Amniotic stem cell (primary cell): Measurements from ENCODE around the gene PHLDA3.
"Not testable (repeated sequence)": the region's sequence is repeated elsewhere in the genome, so short reads cannot be mapped to it uniquely, and the experiment has no call there.

ENCODE experiments used
- DNase-seq: peaks from one replicate; lab custom pipeline; 2025; lab: John Stamatoyannopoulos, UW

The PHLDA3 gene

DNA sequence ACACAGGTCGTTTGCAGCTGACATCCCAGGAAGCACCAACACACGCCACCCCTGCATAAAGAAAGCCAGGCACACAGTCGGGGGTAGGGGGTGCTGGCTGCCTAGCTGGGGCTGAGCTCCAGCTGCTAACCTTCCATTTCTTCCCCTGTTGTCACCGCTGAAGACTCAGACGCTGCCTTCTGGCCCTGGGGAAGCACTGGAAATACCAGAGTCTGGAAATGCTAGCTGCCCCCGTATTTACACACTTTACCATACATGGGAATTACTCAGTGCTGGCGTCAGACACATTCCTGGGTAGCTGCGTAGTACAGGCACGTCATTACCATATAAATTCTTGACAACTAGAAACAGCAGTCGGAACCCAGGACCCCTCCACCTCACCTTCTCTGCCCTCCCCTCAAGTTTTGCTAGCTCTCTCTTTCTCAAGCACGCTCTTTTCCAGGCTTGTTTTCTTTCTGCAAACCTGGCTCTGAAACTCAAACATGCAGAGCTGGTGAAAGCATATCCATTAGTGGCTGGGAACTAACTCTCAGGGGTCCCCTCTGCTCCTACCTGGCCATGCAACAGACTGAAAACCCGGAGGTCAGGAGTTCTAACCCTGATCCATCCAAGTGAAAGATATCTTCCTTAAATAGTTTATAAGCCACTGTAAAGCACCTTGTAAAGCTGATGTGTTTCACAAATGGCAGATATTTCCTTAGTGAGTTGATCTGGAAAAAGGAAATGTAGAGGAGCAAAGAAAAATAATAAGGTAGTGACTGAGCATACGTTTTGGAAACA is 34.6 kb upstream of the PHLDA3 start:
- peak; percentile 90 for DNase-seq

DNA sequence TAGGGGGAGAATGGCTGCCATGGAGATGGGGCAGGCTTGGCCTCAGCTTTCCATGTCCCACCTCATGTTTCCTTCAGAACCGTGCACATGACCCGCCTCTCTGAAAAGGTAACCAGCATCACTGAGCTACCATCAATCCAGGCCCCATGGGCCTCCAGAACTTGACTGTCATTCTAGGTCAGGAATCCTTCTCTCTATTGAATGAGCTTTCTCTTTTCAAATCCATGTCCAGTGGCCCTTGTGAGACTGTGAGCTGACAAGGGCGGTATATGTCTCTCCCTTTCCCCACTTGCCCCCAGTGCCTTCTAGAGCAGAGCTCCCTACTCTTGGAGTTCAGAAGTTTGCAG is 33.5 kb upstream of the PHLDA3 start:
- no peak for DNase-seq

DNA sequence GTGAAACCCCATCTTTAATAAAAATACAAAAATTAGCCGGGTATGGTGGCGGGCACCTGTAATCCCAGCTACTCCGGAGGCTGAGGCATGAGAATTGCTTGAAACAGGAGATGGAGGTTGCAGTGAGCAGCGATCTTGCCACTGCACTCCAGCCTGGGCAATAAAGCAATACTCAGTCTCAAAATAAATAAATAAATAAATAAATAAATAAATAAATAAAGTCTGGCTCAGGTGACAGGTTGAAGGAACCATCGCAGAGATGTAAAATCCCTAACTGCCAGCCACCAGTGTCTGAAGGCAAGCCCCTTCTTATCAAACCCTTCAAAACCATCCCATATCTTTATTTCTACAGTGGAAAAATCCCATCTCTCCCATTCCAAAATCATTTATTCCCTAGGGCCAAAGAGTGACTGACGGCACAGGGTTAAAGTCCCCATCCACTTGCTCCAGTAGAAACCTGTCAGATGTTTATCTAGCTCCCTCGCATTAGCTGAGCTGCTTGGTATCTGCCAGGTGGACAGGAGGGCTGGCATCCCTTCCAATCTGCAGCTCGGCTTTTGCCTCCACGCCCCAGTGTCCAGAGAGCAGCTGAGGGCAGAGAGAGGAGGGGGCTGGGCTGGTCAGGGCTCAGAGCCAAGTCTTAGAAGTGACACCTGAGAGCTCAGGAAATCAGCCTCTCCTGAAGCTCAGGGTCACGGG is 33.0 kb upstream of the PHLDA3 start:
- no peak for DNase-seq

DNA sequence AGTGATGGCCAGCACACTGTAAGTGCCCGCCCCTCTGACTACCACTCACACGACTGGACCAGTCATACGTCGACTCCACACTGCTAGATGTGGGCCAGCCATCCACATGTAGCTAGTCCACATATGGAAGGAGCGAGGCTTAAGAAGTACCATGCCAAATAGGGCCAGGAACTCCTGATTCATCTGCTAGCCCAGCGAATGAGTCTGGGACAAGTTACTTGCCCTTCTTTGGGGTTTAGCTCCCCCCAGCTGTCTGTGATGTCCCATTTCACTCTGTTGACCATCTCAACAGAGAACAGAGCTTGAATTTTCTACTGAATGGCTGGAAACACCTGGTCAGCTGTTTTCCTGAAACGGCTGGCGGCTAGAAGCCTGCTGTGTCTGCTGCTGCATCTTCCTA is 32.2 kb upstream of the PHLDA3 start:
- DNase-seq, result no peak

DNA sequence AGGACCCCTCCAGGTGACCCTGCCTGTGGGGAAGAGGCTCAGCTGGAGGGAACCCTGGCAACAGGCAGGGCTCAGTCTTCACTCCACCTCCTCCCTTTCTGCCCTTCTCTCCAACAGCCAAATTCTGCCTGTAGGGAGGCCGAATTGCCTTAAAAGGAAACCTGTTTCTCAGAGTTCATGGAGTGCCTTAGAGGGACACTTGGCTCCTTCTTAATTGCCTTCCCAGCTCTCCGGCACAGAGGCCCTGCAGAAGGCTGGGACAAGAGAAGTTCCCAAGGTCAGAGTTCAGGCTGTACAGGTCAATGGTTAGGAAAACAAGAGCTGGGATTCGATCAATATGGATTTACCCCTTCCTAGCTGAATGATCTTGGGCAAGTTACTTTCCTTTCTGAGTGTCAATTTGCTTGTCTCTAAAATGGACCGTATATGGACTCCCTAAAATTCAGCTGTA is 31.7 kb upstream of the PHLDA3 start:
- DNase-seq, result no peak

DNA sequence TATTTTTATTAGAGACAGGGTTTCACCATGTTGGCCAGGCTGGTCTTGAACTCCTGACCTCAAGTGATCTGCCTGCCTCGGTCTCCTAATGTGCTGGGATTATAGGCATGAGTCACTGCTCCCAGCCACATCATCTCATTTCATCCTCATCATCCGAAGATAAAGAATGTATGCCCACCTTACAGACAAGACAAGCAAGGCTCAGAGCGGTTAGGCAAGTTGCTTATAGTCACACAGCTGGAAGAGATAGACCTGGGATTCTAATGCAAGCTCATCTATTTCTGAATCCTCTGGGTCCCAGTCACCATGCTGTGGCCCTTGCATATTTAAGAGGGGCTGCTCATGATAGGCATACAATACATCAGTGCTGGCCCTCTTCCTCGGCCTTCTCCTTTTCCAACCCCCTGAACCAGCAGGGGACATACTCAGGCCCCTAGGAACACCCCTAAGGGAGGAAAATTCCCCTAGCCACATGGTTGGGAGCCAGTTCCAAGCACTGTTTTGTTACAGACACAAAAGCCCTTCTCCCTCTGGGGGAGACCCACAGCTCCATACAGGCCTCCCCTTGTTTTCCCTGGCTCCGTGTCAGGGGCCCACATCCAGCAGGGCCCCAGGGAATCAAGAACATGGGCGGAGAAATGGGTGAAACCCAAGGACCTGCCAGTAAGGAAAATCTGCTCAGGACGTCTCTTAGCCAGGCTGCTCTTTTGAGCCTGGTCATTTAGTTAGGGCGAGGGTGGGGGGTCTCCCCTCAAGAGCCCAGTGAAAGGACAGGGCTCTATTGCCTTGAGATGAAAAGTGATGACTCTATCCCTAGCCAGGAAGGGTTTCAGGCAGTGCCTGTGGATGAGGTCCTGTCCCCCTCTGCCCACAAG is 31.0 kb upstream of the PHLDA3 start:
- DNase-seq, result no peak

DNA sequence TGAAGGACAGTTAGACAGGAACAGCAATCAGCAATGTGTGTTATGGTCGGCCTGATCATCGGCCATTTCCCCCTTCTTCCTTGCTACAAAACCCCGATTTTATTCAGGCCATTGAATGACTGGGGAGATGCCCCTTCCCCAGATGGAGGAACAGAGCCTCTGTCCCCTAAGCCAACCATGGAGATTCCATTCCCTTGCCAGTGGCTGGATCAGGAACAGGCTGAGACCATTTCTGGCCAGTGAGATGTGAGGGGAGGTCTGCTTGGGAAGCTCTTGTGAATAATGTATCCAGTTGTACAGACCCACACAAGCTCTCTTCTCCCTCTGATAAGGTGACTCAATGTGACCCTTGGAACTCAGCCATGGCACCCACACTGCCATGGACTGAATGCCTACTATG is 30.2 kb upstream of the PHLDA3 start:
- DNase-seq, result no peak

DNA sequence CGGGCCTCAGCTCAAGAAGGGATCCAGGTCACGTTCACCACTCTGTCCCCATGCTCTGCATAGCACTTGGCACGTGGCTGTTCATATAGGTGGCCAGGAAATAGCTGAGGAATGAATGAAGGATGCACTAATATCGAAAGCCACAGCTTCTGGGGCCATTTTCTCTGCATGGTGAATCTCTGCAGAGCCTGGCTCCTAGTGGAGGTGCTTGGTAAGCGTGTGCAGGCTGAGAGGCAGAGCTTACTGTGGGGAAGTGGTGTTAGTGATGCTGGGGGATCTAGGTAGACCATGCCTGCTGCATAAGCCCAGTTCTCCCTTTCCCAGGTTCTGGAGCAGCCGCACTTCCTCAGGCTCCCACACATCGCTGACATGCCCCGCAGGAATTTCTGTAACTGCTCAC is 29.6 kb upstream of the PHLDA3 start:
- DNase-seq, result no peak

DNA sequence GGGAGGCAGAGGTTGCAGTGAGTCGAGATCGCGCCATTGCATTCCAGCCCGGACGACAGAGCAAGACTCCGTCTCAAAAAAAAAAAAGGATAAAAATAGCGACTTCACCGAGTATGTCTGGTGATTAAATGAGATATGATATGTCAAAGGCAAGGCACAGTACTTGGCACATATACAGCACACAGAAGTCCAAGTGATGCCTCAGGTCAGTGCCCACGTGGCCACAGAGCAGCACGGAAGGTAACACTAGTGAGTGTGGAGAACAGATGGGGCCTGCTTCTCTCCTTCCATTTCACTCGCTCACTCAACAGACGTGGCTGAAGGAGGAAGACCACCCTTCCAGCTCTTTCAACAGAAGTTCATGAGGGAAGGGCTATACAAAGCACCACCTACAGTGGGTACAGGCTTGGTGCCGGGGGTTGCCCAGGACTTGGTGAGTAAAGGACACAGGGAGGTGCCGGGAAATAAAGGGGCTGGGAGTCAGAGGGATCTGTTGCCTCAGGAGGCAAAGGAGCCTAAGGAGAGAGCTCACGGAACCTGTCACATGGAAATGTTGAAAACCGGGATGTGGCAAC is 29.0 kb upstream of the PHLDA3 start:
- no peak for DNase-seq

DNA sequence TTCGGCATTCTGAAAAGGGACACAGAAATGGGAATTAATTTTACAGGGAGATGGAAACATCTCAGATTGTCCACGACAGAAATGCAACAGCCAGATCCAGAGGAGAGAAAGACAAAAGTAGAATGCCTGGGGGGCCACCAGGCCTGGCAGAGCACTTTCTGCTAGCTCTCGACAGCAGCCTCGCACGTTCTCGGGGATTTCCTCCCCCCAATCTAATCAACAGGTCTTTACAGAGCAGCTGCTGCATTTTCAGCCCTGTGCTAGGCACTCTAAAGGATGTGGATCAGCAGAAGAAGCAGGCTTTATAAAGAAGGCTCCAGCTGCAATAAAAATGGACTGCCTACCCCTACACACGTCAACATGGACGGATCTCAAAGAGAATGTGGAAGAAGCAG is 27.3 kb upstream of the PHLDA3 start:
- no peak for DNase-seq

DNA sequence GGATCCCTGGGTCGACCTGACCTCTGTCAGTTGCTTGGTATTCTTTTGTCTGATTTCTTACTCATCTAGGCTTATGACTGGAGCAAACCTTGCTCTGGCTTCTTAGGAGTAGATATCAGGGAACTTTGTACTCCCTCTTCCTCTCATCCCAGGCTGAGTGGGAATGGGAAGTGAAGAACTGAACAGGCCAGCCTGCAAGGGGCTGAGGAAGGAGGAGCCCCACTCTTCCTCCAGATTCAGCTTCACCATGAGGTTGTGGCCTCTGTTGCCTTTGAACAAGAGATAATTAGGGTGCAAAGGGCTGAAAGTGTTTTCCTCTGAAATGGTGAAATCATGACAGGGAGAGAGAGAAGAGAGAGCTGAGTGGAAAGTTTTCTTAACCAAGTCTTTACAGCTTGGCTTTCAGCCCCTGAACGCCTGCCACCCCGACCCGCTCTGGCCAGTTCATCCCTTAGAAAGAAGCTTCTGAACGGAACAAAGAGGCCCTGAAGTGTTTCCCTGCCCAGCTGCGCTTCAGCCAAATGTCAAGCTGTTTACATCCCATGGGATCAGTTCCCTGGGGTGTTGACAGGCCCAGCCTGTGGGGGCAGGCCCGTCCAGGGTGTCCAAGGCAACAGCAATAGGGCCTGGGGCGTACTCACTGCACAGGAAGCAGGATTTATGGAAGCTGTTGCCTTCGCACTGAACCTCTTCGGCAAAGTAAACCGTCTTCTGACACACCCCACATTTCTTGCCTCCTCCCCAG is 26.7 kb upstream of the PHLDA3 start:
- no peak for DNase-seq

DNA sequence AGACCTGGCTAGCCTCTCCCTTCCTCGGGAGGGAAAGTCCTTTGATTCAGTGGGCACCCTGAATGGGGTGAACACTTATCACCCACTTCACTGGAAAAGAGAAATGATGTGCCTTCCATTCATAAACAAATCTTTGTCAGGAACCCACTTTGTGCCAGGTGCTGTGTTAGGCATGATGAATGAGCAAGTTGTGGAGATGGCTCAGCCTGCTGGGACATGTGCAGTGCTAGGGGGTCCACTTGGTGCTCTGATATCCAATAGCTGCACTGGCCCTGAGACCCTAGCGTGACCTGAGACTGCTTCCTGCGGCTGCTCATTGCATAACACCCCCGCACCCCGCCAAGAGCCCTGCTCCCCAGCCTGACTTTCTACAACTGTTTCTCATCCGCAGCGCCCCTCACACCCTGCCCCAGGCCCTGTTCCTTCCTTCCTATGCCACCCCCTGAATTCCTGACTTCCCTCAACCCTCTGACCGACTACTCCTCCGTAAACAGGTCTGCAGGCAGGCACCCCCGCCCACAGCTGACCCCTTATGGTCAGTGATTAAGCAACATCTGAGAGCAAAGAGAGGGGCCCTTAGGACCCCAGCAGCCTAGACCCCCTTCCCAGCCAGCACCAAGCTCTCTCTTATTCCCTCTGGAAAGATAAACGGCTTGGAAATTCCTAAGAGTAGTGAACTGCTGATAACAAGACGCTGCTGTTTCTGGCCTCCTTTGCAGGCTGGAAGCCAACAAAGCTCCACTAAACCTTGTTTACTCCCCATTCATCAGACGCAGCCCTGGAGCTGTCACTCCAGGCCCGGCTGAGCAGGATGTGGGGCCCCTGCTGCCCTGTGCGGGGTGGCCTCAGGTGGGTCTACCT is 25.0 kb upstream of the PHLDA3 start:
- DNase-seq, result no peak

DNA sequence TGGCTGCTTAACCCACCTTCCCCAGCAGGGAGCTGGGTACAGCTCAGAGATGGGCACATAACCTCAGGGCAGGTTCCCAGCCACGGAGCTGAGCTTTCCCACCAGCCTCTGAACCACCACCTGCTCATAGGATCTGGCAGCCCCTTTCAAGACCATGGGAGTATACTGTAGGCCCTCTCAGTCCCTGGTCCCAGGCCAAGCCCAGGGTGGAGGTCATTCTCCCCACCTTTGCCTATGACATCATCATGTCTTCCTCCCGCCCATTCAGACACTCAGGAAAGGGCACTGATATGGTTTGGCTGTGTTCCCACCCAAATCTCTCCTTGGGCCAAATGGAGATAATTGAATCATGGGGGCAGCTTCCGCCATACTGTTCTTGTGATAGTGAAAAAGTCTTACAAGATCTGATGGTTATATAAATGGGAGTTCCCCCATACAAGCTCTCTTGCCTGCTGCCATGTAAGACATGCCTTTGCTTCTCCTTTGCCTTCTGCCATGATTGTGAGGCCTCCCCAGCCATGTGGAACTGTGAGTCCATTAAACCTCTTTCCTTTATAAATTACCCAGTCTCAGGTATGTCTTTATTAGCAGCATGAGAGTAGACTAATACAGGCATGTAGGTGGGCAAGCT is 24.2 kb upstream of the PHLDA3 start:
- not testable (repeated sequence) for DNase-seq

DNA sequence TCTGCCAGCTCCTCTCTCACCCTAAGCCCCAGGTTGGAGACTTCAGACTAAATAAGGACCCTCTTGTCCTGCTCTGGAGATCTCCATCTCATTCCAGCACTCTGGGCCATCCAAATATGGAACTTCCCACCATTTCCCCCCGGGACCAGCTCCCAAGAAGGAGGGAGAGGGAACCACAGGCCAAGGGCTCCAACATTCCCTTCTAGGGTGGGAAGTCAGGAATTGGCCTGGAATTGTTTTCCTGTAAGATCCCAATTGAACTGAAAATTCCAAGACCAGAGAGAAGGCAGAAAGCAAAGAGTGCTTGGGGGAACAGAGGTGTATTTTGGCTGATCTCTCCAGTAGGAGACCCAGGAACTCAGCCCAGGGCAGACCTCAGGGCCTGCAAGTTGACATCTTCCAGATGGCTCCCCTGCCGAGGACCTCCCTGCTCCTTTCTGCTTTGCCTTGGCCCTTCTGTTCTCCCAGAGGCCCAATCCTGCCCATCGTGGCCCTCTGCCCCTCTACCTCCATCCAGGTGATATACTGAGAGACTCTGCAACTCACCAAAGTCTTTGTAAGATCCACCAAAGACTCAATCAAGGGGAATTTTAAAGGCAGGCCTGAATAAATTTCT is 23.0 kb upstream of the PHLDA3 start:
- DNase-seq, result no peak

DNA sequence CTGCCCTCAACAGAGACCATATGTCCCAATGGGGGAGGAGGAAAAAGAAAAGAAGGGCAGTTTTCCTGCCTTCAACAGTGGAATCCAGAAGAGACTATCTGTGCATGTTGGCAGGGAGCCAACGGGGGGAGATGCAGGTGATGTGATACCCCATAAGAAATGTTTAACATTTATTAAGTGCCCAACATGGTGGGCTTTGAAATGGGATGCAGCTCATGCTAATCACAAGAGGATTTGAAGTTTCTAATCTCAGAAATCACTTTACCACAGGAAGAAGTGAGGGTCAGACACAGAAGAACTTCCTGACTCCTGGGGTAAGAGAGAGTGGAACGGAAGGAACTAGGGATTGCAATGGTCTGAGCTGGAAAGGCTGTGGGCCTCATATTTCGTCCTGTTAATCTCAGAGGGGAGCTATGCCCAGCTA is 21.7 kb upstream of the PHLDA3 start:
- no peak for DNase-seq

DNA sequence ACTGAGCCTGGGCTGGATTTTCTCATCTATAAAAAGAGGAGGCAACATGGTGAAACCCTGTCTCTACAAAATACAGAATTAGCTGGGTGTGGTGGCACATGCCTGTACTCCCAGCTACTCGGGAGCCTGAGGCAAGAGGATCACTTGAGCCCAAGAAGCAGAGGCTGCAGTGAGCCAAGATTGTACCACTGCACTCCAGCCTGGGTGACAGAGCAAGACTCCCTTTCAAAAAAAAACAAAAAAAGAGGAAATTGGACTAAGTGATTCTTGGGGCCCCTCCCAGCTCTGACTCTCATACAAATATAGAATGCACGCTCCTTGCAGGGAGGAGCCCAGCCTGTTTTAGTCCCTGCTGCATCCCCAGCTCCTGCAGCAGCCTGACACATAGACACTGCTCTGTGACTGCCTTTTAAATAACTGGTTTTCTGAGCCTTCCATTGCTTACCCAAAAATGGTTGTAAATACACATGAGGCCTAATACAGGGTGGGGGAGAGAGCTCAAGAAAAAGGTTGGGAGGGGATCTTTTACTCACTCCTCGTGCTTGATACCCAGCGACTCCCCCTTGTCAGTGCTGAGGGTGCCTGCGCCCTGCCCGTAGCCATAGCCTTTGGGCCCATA is 20.8 kb upstream of the PHLDA3 start:
- DNase-seq, result no peak

DNA sequence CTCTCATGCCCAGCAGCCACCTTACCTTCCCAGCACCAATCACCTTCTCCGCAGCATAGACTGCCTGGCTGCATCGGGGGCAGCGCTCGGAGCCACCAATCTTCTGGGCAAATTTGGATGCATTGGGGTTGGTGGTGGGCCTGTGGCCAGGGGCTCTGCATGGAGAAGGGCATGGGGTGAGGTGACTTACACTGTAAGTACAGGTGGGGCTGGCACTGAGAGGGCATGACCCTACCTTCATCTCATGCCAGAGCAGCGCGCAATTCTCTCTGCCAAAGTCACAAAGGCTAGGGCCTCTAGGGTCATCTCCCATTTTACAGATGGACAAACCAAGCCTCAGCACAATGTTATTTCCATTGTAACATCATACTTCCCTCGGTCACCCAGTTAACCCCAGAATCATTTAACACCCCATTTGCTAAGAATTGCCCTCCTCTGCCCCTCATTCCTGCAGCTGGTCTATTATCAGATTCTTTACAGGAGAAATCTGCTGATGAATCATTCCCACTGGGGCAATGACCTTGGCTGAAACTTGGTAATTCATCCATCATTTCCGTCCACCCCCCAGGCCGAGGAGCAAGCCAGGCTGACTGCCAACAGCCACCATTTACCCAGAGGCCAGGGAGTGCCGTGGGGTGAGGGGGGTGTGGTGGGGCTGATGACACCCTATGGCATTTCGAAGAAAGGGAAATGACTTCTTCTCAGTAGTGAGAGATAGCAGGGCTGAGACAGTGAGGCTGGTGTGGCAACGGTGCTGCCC is 20.0 kb upstream of the PHLDA3 start:
- peak; percentile 51 for DNase-seq

DNA sequence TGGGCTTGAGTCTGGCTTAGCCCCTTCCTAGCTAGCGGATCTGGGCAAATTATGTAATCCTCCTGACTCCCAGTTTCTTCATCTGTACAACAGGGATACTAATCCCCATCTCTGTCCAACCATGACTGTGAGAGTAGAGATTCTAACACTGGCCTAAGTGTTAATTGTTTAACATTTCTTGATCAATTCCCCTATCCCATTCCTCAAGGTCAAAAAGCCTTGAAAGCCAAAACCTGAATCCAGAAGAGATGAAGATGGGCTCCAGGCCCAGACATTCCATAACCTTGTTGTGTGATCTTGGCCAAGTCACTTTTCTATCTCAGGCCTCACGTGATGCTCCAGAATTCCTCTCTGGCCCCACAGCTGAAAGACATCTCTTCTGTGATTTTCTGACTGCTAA is 18.8 kb upstream of the PHLDA3 start:
- DNase-seq, result no peak

DNA sequence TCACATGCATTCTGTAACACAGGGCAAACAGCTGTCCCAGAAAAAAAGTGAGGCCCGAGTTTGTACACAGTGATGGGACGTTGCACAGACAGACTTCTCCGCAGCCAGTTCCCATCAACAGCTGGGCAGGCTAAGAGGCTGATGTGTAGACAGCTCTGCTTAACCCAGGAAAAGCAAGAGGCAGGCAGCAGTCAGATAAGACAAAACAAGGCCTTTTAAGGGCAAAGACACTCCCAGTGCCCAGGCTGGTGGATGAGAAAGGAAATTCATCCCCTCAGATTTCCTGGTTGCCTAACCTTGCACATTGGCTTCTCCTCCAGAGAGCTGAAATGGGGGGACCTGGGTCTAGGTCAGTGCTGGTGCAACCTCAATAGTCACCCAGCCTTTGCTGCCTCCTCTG is 17.2 kb upstream of the PHLDA3 start:
- no peak for DNase-seq
